ENCODE data around the gene NEK5.
"Not testable (repeated sequence)": the region's sequence is repeated elsewhere in the genome, so short reads cannot be mapped to it uniquely, and the experiment has no call there.

Gene NEK5

DNA sequence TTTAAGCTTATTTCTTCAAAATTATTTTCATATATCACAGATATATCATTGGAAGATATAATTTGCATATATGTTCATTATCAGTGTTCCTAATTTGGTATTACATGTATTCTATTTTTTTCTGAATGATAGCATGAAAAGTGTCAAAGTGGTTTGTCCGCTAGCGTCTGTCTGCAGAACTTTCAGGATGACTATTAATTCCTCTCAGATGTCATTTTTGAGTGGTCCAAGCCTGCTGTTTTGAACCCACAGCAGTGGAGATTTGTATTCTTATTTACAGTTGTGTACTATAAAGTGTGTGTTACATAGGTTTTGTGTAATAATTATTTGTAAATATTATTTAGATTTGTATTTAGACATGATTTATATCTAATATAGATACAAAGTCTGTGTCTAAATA lies 95.8 kb downstream of the NEK5 start:
- Histone ChIP-seq H3K27me3 (ENCODE audit: control insufficient read depth in 1 of 2, insufficient read depth in 2 of 2, low read length in 2 of 2) (no peaks in the 10 kb centered on the region), H3K9ac (ENCODE audit: low read length in 2 of 2) (no peak overlapping the region), H3K27ac (ENCODE audit: low read length) (no peak overlapping the region), H3K4me1 (ENCODE audit: control insufficient read depth, insufficient read depth, low read length) (no peaks in the 10 kb centered on the region), H3K4me3 (ENCODE audit: low read length in 2 of 2) (no peak overlapping the region), H3K9me3 (ENCODE audit: control insufficient read depth in 2 of 2, low read length in 2 of 2) (no peaks in the 10 kb centered on the region), H3K36me3 (ENCODE audit: control insufficient read depth in 2 of 2, insufficient read depth in 2 of 2, low read length in 2 of 2) (peaks cover 2 to 3% of the 10 kb centered on the region in 2 donors)

DNA sequence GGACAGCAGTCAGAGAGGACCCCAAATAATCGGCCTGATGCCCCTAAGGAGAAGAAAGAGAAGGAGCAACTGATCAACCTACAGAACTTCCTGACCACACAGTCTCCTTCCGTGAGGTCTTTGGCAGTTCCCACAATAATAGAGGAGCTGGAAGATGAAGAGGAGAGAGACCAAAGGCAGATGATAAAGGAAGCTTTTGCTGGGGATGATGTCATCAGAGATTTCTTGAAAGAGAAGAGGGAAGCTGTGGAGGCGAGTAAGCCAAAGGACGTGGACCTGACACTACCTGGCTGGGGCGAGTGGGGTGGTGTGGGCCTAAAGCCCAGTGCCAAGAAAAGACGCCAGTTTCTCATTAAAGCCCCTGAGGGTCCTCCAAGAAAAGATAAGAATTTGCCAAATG lies 98.5 kb downstream of the NEK5 start:
- H3K9ac ChIP-seq (ENCODE audit: low read length in 2 of 2); H3K4me1 ChIP-seq (ENCODE audit: control insufficient read depth, insufficient read depth, low read length); H3K4me3 ChIP-seq (ENCODE audit: low read length in 2 of 2); H3K27ac ChIP-seq (ENCODE audit: low read length); H3K27me3 ChIP-seq (ENCODE audit: control insufficient read depth in 1 of 2, insufficient read depth in 2 of 2, low read length in 2 of 2); H3K9me3 ChIP-seq (ENCODE audit: control insufficient read depth in 2 of 2, low read length in 2 of 2); H3K36me3 ChIP-seq (ENCODE audit: control insufficient read depth in 2 of 2, insufficient read depth in 2 of 2, low read length in 2 of 2): not testable (repeated sequence)

DNA sequence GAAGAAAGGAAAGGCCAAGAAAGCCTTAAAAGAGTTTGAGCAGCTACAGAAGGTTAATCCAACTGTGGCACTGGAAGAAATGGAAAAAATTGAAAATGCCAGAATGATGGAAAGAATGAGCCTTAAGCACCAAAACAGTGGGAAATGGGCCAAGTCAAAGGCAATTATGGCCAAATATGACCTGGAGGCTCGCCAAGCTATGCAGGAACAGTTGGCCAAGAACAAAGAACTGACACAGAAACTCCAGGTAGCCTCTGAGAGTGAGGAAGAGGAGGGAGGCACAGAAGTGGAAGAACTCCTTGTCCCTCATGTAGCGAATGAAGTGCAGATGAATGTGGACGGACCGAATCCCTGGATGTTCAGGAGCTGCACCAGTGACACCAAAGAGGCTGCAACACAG lies 99.3 kb downstream of the NEK5 start:
- no peaks in the 10 kb centered on the region for H3K9me3 ChIP-seq (ENCODE audit: control insufficient read depth in 2 of 2, low read length in 2 of 2)
- H3K4me3 ChIP-seq (ENCODE audit: low read length in 2 of 2) = no peak overlapping the region
- no peaks in the 10 kb centered on the region for H3K27me3 ChIP-seq (ENCODE audit: control insufficient read depth in 1 of 2, insufficient read depth in 2 of 2, low read length in 2 of 2)
- H3K36me3 ChIP-seq (ENCODE audit: control insufficient read depth in 2 of 2, insufficient read depth in 2 of 2, low read length in 2 of 2) = peaks cover 11 to 12% of the 10 kb centered on the region in 2 donors
- no peak overlapping the region for H3K9ac ChIP-seq (ENCODE audit: low read length in 2 of 2)
- no peaks in the 10 kb centered on the region for H3K4me1 ChIP-seq (ENCODE audit: control insufficient read depth, insufficient read depth, low read length)
- H3K27ac ChIP-seq (ENCODE audit: low read length) = no peak overlapping the region

DNA sequence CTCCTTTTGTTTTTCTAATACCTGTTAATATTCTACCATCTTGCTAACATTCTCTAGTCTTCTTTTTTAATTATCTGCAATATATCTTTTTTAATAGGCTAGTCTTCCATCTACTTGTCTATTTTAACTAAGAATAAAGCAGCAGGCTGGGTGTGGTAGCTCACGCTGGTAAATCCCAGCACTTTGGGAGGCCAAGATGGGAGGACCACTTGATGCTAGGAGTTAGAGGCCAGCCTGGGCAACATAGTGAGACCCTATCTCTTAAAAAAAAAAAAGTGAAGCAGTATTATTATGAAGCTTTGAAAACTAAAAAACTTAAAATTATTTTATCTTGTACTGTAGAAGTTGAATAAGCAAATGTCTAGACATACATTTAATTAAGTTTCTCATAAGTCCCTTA lies 101.0 kb downstream of the NEK5 start:
- Histone ChIP-seq H3K27me3 (ENCODE audit: control insufficient read depth in 1 of 2, insufficient read depth in 2 of 2, low read length in 2 of 2) (no peaks in the 10 kb centered on the region), H3K9me3 (ENCODE audit: control insufficient read depth in 2 of 2, low read length in 2 of 2) (no peaks in the 10 kb centered on the region), H3K36me3 (ENCODE audit: control insufficient read depth in 2 of 2, insufficient read depth in 2 of 2, low read length in 2 of 2) (peaks cover 15 to 16% of the 10 kb centered on the region in 2 donors), H3K4me1 (ENCODE audit: control insufficient read depth, insufficient read depth, low read length) (no peaks in the 10 kb centered on the region), H3K9ac (ENCODE audit: low read length in 2 of 2) (no peak overlapping the region), H3K4me3 (ENCODE audit: low read length in 2 of 2) (no peak overlapping the region), H3K27ac (ENCODE audit: low read length) (no peak overlapping the region)

DNA sequence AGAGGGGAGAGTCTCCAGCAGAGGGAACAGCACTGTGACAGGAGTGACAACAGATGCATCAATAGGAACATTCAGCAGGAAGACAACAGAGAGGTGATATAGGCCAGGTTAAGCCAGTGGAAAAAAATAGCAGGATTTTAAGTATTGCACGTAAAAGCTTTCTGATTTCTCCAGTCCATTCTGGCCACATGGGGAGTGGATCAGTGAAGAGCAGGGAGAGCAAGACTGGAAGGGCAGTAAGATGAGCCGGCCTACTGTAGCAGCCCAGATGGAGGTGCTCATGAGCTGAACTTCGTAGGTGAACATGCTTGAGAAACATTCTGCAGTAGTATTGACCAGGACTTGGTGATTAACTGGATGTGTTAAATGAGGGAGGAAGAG lies 102.6 kb downstream of the NEK5 start:
- Histone ChIP-seq H3K27ac (ENCODE audit: low read length) (no peak overlapping the region), H3K27me3 (ENCODE audit: control insufficient read depth in 1 of 2, insufficient read depth in 2 of 2, low read length in 2 of 2) (no peaks in the 10 kb centered on the region), H3K4me1 (ENCODE audit: control insufficient read depth, insufficient read depth, low read length) (no peaks in the 10 kb centered on the region), H3K9me3 (ENCODE audit: control insufficient read depth in 2 of 2, low read length in 2 of 2) (no peaks in the 10 kb centered on the region), H3K9ac (ENCODE audit: low read length in 2 of 2) (no peak overlapping the region), H3K4me3 (ENCODE audit: low read length in 2 of 2) (no peak overlapping the region), H3K36me3 (ENCODE audit: control insufficient read depth in 2 of 2, insufficient read depth in 2 of 2, low read length in 2 of 2) (peaks cover 20 to 21% of the 10 kb centered on the region in 2 donors)

DNA sequence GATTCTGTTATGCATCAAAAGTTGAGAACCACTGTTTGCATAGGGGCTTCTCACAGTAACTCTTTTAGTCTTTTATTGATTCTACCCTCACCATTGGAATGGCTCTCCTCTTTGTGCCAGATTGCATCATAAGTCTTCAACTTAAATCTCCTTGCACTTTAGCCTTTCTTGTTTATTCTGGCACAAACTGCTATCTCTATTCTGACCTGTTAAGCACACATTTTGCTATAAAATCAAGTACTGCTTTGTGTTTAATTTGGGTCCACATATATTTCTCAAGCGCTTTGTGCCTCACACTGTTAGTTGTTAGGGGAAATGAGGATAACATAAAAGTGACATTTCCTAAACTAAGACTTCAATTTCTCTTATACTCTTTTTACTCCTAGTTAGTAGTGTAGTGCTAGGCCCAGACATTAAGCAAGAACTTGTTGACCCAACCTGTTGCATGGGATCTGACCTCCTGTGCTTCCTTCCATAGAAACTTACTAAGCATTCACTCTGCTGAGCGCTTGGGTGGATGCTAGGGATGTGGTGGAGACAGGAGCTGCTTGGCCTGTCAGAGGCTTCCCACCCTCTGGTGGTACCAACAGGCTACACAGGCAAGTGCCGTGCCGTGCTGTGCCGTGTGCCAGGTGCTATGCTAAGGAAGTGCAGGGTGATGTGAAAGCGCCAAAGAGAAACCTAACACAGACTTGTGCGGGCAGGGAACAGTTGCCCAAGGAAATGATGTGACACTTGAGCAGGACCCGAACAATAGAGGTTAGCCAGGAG lies 103.2 kb downstream of the NEK5 start:
- Histone ChIP-seq H3K4me3 (ENCODE audit: low read length in 2 of 2) (no peak overlapping the region), H3K9ac (ENCODE audit: low read length in 2 of 2) (no peak overlapping the region), H3K36me3 (ENCODE audit: control insufficient read depth in 2 of 2, insufficient read depth in 2 of 2, low read length in 2 of 2) (peaks cover 25% of the 10 kb centered on the region in 2 donors), H3K9me3 (ENCODE audit: control insufficient read depth in 2 of 2, low read length in 2 of 2) (no peaks in the 10 kb centered on the region), H3K27ac (ENCODE audit: low read length) (no peak overlapping the region), H3K4me1 (ENCODE audit: control insufficient read depth, insufficient read depth, low read length) (no peaks in the 10 kb centered on the region), H3K27me3 (ENCODE audit: control insufficient read depth in 1 of 2, insufficient read depth in 2 of 2, low read length in 2 of 2) (no peaks in the 10 kb centered on the region)

DNA sequence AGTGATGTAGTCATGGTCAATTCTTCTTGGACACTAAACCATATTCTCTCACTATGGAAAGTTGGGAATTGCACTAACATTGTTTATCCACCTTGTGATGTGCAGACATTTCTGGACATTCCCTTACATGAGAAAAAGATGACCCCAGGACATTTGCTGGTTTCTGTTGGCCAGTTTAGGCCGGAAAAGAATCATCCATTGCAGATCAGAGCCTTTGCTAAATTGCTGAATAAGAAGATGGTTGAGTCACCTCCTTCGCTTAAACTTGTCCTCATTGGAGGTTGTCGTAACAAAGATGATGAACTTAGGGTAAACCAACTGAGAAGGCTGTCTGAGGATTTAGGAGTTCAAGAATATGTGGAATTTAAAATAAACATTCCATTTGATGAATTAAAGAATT lies 104.4 kb downstream of the NEK5 start, which contains the start of gene UTP14C:
TSS of gene UTP14C (plus strand) at position 211 of the 400 bp plus-strand sequence. CDS start 4,114 bp downstream, outside the sequence.
- Histone ChIP-seq H3K9ac (ENCODE audit: low read length in 2 of 2) (no peak within 1 kb of the TSS), H3K36me3 (ENCODE audit: control insufficient read depth in 2 of 2, insufficient read depth in 2 of 2, low read length in 2 of 2) (peaks cover 33 to 37% of the 10 kb centered on the region in 2 donors), H3K9me3 (ENCODE audit: control insufficient read depth in 2 of 2, low read length in 2 of 2) (no peaks in the 10 kb centered on the region), H3K4me1 (ENCODE audit: control insufficient read depth, insufficient read depth, low read length) (no peaks in the 10 kb centered on the region), H3K4me3 (ENCODE audit: low read length in 2 of 2) (no peak within 1 kb of the TSS), H3K27ac (ENCODE audit: low read length) (no peak within 1 kb of the TSS), H3K27me3 (ENCODE audit: control insufficient read depth in 1 of 2, insufficient read depth in 2 of 2, low read length in 2 of 2) (no peaks in the 10 kb centered on the region)

DNA sequence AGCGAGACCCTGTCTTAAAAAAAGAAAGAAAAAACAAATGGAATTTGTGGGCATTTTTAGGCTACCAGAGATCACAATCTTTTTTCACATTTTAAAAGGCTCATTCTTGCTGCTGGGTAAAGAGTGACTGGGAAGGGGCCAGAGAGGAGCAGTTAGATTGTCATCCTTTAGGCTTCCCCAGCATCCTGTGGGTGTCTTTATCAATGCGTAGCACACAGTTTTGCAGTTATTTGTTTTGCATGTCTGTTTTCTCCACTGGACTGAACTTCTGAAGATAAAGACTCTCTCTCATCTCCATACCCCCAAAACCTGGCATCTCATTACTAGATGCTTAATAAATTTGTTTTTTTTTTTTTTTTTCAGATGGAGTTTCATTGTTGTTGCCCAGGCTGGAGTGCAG lies 106.5 kb downstream of the NEK5 start:
- H3K27me3 ChIP-seq (ENCODE audit: control insufficient read depth in 1 of 2, insufficient read depth in 2 of 2, low read length in 2 of 2) = no peaks in the 10 kb centered on the region
- no peaks in the 10 kb centered on the region for H3K9me3 ChIP-seq (ENCODE audit: control insufficient read depth in 2 of 2, low read length in 2 of 2)
- no peak overlapping the region for H3K4me3 ChIP-seq (ENCODE audit: low read length in 2 of 2)
- no peaks in the 10 kb centered on the region for H3K4me1 ChIP-seq (ENCODE audit: control insufficient read depth, insufficient read depth, low read length)
- no peak overlapping the region for H3K27ac ChIP-seq (ENCODE audit: low read length)
- H3K9ac ChIP-seq (ENCODE audit: low read length in 2 of 2) = no peak overlapping the region
- peaks cover 32 to 35% of the 10 kb centered on the region in 2 donors for H3K36me3 ChIP-seq (ENCODE audit: control insufficient read depth in 2 of 2, insufficient read depth in 2 of 2, low read length in 2 of 2)

DNA sequence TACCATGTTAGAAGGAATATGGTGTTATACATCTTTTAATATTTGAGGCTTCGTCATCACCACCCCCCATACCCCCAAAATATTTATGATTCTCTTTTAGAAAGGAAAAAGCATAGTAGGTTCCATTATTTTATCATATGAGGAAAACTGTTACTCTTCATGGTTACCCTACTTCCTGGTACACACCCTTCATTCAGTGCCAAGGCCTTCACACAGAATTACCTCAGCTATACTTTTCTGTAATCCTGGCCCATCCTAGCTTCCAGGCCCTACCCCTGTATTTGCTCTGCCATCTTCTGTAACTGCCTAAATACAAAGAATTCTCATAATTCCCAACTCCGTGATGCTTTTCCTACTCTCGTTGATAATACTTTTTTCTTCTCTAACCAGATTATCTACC lies 108.7 kb downstream of the NEK5 start:
- H3K36me3 ChIP-seq (ENCODE audit: control insufficient read depth in 2 of 2, insufficient read depth in 2 of 2, low read length in 2 of 2) = peaks cover 27 to 32% of the 10 kb centered on the region in 2 donors
- H3K27ac ChIP-seq (ENCODE audit: low read length) = no peak overlapping the region

DNA sequence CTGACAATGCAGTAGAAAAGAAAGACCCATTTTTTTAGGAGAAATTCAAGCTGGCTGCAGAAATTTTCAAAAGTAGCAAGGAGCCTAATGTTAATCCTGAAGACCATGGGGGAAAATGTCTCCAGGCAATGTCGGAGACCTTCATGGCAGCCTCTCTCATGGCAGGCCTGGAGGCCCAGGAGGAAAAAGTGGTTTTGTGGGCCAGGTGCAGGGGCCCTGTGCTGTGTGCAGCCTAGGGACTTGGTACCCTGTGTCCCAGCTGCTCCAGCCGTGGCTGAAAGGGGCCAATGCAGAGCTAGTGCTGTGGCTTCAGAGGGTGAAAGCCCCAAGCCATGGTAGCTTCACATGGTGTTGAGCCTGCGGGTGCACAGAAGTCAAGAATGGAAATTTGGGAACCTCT lies 112.6 kb downstream of the NEK5 start:
- no peak overlapping the region for H3K9ac ChIP-seq (ENCODE audit: low read length in 2 of 2)
- H3K27ac ChIP-seq (ENCODE audit: low read length) = no peak overlapping the region
- H3K4me1 ChIP-seq (ENCODE audit: control insufficient read depth, insufficient read depth, low read length) = peaks cover 5% of the 10 kb centered on the region
- H3K4me3 ChIP-seq (ENCODE audit: low read length in 2 of 2) = no peak overlapping the region
- peaks cover 16 to 18% of the 10 kb centered on the region in 2 donors for H3K36me3 ChIP-seq (ENCODE audit: control insufficient read depth in 2 of 2, insufficient read depth in 2 of 2, low read length in 2 of 2)
- H3K9me3 ChIP-seq (ENCODE audit: control insufficient read depth in 2 of 2, low read length in 2 of 2) = no peaks in the 10 kb centered on the region
- H3K27me3 ChIP-seq (ENCODE audit: control insufficient read depth in 1 of 2, insufficient read depth in 2 of 2, low read length in 2 of 2) = no peaks in the 10 kb centered on the region

More for the DNA sequence above, 108.7 kb downstream of the NEK5 start:
- Histone ChIP-seq H3K4me3 (ENCODE audit: low read length in 2 of 2) (no peak overlapping the region), H3K9ac (ENCODE audit: low read length in 2 of 2) (no peak overlapping the region), H3K4me1 (ENCODE audit: control insufficient read depth, insufficient read depth, low read length) (no peaks in the 10 kb centered on the region), H3K9me3 (ENCODE audit: control insufficient read depth in 2 of 2, low read length in 2 of 2) (no peaks in the 10 kb centered on the region), H3K27me3 (ENCODE audit: control insufficient read depth in 1 of 2, insufficient read depth in 2 of 2, low read length in 2 of 2) (no peaks in the 10 kb centered on the region)

DNA sequence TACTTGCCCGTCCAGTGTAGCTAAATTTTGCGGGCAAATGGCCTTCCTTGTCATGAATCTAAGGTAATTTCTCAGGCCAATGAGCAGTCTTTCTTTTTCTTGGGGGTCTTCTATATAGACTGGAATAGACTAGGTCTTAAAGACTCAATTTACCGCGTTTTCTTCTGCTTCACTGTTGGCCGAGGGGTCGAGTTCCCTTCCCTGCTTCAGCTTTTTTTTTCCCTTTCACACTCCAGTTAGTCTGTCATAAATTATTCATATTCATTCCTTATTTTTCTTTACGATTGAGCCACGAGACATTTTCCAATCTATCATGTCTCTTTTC lies 116.4 kb downstream of the NEK5 start:
- Histone ChIP-seq H3K4me1 (ENCODE audit: control insufficient read depth, insufficient read depth, low read length) (peaks cover 9% of the 10 kb centered on the region), H3K36me3 (ENCODE audit: control insufficient read depth in 2 of 2, insufficient read depth in 2 of 2, low read length in 2 of 2) (peaks cover 0 to 3% of the 10 kb centered on the region in 2 donors), H3K9ac (ENCODE audit: low read length in 2 of 2) (peak overlapping the region; percentile 85 to 86), H3K27me3 (ENCODE audit: control insufficient read depth in 1 of 2, insufficient read depth in 2 of 2, low read length in 2 of 2) (no peaks in the 10 kb centered on the region), H3K9me3 (ENCODE audit: control insufficient read depth in 2 of 2, low read length in 2 of 2) (no peaks in the 10 kb centered on the region), H3K27ac (ENCODE audit: low read length) (peak overlapping the region; percentile 25), H3K4me3 (ENCODE audit: low read length in 2 of 2) (peak overlapping the region; percentile 94 to 99)

All from stomach smooth muscle (tissue), 2 donors.